ENCODE measurements around the gene ZNF48. TPM values are rescaled to one million over a fixed set of nuclear protein-coding genes. Genes with fewer than 3 reads are reported as not detected.
A peak's percentile ranks its signal among the peaks of the same experiment; 100 is the strongest.

Gene ZNF48
- total and polyA plus RNA-seq, 2 donors (not counting 1 experiment from before 2014, with no cell fraction given) = 8.4 to 13.3 TPM

DNA sequence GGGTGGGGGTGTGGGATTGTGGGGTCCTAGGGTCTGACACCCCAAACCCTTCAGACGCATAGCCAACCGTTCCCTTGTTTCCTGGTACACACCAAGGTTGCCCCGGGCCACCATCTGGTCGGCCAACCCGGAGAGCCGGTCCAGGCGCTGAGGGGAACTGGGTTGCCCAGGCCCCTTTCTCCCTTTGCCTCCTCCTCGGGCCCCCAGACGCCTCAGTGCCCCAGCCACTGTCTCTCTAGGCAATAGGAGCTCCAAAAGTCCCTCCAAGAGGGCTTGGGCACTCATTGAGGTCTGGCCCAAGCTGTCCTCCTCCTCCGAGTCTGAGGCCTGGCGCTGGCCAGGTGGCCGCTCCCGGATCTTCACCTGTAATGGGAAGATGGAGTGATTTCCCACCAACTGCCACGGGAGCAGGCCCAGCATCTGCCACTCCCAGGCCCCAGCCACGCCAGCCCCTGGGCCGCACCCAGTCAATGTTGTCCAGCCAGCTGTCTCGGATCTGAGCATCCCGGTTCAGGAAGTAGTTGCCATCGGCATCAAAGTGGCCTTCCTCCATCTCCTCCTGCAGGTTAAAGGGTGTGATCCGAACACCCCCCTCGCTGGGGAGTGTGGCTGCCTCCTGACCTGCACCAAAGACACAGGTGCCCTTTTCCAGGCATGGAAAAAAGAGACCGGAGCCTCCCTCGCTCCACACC is 41.6 kb upstream of the ZNF48 start:
- peak; percentile 10 for DNase-seq
- H3K4me1 ChIP-seq (ENCODE audit: control insufficient read depth in 2 of 2, insufficient read depth in 2 of 2, low read length in 2 of 2) = peaks cover 36 to 52% of the 10 kb centered on the region in 2 donors
- WGBS (ENCODE audit: insufficient coverage) = 96% methylated on average over 21 of the region's 23 CpGs

More for the DNA sequence above, 41.6 kb upstream of the ZNF48 start:
- peak overlapping the region; percentile 93 for H3K4me2 ChIP-seq (replicated peaks; ENCODE audit: low read depth, low read length, poor library complexity, severe bottlenecking)
- no peaks in the 10 kb centered on the region for H3K27me3 ChIP-seq (replicated peaks in 1 of 4; ENCODE audit: control extremely low read depth in 1 of 4, control insufficient read depth in 3 of 4, insufficient read depth in 4 of 4, low read length in 3 of 4)
- no peak overlapping the region for H2AFZ ChIP-seq (ENCODE audit: insufficient read depth, low read depth, low read length, poor library complexity, severe bottlenecking)
- ATAC-seq (ENCODE audit: low read depth) = no peak
- ChIA-PET CTCF (interaction anchor here (1.6 kb wide), 1 partner anchor 17 kb away, joined by 7 read pairs; the partner anchor contains the start of gene TBC1D10B), POLR2A (interaction anchor here (0.7 to 1.6 kb wide), 3 partner anchors 18 to 306 kb away, joined by 3 to 11 read pairs (median 4); no protein-coding TSS in a partner anchor)
- Mint-ChIP-seq H3K9me3 (ENCODE audit: insufficient read depth) (no peaks in the 10 kb centered on the region), H3K27ac (peak overlapping the region; percentile 95), H3K27me3 (no peaks in the 10 kb centered on the region), H3K4me3 (peak overlapping the region; percentile 92), H3K4me1 (peaks cover 56% of the 10 kb centered on the region)
- no peaks in the 10 kb centered on the region for H3K9me3 ChIP-seq (ENCODE audit: control extremely low read depth in 1 of 3, control insufficient read depth in 2 of 3, insufficient read depth in 1 of 3, low read length in 2 of 3)
- intact Hi-C loops (cut with micrococcal nuclease) = no loop called here
- TF ChIP-seq EZH2 (IDR thresholded peaks at IDR 0.05; ENCODE audit: borderline replicate concordance, insufficient read depth, low read depth, low read length, poor library complexity, severe bottlenecking) = no peak
- TF ChIP-seq, protein P1, sequence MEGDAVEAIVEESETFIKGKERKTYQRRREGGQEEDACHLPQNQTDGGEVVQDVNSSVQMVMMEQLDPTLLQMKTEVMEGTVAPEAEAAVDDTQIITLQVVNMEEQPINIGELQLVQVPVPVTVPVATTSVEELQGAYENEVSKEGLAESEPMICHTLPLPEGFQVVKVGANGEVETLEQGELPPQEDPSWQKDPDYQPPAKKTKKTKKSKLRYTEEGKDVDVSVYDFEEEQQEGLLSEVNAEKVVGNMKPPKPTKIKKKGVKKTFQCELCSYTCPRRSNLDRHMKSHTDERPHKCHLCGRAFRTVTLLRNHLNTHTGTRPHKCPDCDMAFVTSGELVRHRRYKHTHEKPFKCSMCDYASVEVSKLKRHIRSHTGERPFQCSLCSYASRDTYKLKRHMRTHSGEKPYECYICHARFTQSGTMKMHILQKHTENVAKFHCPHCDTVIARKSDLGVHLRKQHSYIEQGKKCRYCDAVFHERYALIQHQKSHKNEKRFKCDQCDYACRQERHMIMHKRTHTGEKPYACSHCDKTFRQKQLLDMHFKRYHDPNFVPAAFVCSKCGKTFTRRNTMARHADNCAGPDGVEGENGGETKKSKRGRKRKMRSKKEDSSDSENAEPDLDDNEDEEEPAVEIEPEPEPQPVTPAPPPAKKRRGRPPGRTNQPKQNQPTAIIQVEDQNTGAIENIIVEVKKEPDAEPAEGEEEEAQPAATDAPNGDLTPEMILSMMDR (IDR thresholded peaks at IDR 0.05) = no peak
- H3K9ac ChIP-seq (ENCODE audit: low read length) = no peak overlapping the region
- no peak overlapping the region for H3K27ac ChIP-seq (ENCODE audit: low read length in 2 of 2)
- peak overlapping the region in 1 of 5 experiments; percentile 92 for H3K4me3 ChIP-seq (ENCODE audit: control extremely low read depth in 1 of 5, extremely low read depth in 1 of 5, insufficient read depth in 1 of 5, low read depth in 2 of 5, low read length in 4 of 5)
- H4K20me1 ChIP-seq (ENCODE audit: control insufficient read depth, insufficient read depth, low read length, poor library complexity, severe bottlenecking) = peaks cover 12% of the 10 kb centered on the region
- H3K36me3 ChIP-seq (replicated peaks in 1 of 2; ENCODE audit: control extremely low read depth in 1 of 2, control insufficient read depth in 1 of 2, extremely low read depth in 1 of 2, insufficient read depth in 2 of 2, low read length in 1 of 2) = peaks cover 0 to 35% of the 10 kb centered on the region in 2 experiments
- peaks cover 37% of the 10 kb centered on the region for H3K79me2 ChIP-seq (ENCODE audit: control insufficient read depth, insufficient read depth, low read length)
